NCI-H2196 treated with DMSO at 0.1 percent for 48 hours (cell line): ENCODE data around the gene CXorf49.
"Not testable (repeated sequence)": the region's sequence is repeated elsewhere in the genome, so short reads cannot be mapped to it uniquely, and the experiment has no call there.

Experiments
- DNase-seq: peaks from one replicate; lab custom pipeline; 2025; ENCODE audit not compliant: unreplicated experiment; lab: John Stamatoyannopoulos, UW

CXorf49 gene

GRCh38 chrX:71718185-71718584 is at the start of gene CXorf49:
CXorf49 (minus strand) TSS chrX:71718285; CDS start chrX:71718151, 134 bp downstream.
- not testable (repeated sequence) for DNase-seq

GRCh38 chrX:71767134-71767533 is 49.0 kb upstream of the CXorf49 start:
- DNase-seq: not testable (repeated sequence)

- not testable (repeated sequence) for DNase-seq
Measured at GRCh38 chrX:71765613-71766012, 47.5 kb upstream of the CXorf49 start.

GRCh38 chrX:71764832-71765231 is 46.7 kb upstream of the CXorf49 start:
- DNase-seq: not testable (repeated sequence)

- DNase-seq: not testable (repeated sequence)
Measured at GRCh38 chrX:71763049-71763448, 45.0 kb upstream of the CXorf49 start, which contains the start of gene CXorf49B. CXorf49B (plus strand) TSS chrX:71763349; CDS start chrX:71763424, 75 bp downstream.

DNA sequence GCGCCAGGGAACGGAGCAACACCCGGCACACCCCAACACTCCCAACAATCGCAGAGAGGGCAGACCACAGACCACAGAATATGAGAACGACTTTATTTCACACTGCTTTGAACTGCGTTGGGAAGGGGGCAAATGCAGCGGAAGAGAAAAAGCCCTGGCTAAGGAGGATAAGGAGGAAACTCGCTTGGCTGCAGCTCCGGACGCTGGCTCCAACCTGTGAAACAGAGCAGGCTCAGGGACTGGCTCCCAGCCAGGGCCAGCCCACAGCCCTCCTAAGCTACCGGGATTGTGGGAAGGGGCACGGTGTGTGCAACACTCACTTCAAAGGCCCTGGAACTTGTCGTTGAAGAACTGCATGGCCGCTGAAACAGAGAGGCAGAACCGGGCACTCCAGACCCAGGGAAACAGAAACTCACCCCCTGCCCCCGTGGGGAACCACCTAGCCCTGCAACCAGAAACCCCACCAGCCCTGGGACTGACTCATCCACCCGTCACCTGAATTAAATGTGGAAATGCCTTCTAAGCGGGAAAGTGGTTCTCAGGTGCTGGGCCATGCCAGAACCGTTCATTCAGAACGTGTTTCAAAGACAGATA is 42.7 kb upstream of the CXorf49 start:
- not testable (repeated sequence) for DNase-seq

GRCh38 chrX:71720289-71720886 is 2.3 kb upstream of the CXorf49 start:
- not testable (repeated sequence) for DNase-seq

GRCh38 chrX:71719195-71719594 is 1.1 kb upstream of the CXorf49 start:
- not testable (repeated sequence) for DNase-seq

GRCh38 chrX:71716323-71716722 is 1.8 kb downstream of the CXorf49 start:
- DNase-seq: not testable (repeated sequence)

DNA sequence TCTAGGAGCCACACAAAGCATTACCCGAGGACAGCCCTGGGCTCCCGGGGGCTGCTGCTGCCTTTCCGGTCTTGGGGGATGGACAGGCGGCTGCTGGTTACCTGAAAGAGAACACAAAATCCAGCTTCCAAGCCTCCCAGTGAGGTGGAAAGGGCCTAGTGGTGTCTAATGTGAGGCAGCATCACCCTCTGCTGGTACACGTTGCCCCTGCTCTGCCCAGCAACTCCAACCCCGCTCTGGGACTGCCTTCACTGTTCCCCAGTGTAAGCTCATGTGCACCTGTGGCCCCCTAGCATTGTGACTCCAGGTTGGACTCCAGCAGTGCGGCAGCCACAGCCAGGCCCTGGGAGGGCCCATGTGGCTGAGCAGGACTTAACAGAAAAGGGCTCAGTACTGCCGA is 2.5 kb downstream of the CXorf49 start:
- DNase-seq: not testable (repeated sequence)

DNA sequence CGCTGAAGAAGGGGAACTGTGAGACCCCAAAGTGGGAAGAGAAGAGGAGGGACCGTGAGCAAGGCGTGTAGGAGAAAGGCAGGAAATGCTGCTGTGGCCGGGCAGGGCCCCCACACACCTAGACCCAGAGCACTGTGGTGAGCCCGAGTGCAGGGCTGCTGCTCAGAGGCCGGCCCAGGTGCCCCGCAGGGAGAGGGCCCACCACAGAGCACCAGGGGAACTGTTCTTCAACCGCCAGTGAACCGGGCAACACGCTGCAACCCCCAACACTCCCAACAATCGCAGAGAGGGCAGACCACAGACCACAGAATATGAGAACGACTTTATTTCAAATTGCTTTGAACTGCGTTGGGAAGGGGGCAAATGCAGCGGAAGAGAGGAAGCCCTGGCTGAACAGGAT is 4.0 kb downstream of the CXorf49 start:
- DNase-seq: not testable (repeated sequence)

DNA sequence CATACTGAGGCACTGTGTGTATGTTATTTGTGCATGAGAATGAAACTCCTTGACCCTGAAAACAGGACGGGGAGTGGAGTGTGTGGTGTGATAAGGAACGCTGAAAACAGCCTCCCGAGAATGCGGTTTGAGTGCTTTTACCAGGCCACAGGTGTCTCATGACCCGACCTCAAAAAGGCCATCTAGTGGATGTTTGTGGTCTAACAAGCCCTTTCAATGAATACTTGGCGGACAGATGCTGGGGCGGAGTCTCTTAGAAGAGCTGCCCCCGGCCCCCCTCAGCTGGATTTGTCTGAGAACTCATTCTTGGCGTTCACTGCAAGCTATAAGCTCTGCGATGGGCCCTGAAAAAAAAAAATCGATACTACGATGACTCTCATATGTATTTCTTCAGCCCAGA is 15.2 kb downstream of the CXorf49 start:
- not testable (repeated sequence) for DNase-seq

GRCh38 chrX:71699023-71699344 is 19.1 kb downstream of the CXorf49 start:
- DNase-seq: not testable (repeated sequence)

DNA sequence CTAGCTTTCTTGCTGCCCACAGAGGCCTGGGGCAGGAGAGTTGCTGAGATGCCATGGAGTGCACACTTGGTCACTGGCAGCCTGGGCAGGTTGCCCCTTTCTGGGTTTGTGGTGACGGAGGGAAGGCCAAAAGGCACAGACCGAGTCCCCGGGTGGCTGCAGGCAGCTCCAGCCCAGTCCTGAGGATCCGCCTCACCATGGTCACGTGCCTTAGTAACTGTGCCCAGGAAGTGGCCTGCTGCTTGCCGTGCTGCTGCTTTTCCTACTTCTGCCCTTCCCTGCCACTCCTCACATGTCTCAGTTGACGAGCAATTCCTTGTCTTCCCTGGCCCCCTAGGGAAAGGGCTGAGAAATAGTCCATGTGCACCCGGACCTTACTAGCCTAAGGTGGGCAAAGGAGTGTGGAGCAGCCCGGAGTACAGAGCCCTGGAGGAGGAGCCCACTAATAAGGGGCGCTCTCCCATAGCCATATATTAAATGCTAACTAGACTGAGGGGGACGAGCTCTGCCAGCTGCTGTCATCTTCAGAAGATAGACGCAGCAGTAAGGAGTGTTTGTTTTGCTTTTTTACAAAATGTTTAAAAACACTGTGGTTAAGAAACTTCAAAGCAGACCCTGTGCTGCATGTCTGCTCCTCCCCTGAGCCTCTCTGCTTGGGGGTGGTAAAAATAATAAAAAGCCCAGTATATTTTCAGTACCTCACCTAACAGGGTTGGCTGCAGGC is 19.6 kb downstream of the CXorf49 start:
- DNase-seq: not testable (repeated sequence)

GRCh38 chrX:71697466-71698298 is 20.4 kb downstream of the CXorf49 start:
- DNase-seq: not testable (repeated sequence)

DNA sequence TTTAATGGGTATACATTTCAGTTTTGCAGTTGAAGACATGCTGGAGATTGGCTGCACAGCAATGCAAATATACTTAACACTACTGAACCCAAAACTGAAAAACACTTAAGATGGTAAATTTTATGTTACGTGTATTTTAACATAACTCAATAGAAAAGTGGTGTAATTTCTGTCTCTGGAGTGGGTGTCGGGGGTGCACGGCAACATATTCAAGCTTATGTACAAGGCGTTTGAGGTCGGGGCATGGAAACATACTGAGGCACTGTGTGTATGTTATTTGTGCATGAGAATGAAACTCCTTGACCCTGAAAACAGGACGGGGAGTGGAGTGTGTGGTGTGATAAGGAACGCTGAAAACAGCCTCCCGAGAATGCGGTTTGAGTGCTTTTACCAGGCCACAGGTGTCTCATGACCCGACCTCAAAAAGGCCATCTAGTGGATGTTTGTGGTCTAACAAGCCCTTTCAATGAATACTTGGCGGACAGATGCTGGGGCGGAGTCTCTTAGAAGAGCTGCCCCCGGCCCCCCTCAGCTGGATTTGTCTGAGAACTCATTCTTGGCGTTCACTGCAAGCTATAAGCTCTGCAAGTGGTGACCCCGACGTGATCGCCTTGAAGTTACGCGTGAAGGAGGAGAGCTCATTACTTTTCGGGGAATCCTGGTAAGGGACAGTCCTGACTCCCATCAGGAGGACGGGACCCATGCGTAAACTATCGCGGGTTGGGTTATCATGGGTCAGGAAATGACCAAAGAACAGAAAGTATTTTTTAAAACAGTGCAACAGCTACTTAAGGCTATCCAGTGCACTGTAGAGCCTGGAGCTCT is 21.2 kb downstream of the CXorf49 start:
- DNase-seq: not testable (repeated sequence)

DNA sequence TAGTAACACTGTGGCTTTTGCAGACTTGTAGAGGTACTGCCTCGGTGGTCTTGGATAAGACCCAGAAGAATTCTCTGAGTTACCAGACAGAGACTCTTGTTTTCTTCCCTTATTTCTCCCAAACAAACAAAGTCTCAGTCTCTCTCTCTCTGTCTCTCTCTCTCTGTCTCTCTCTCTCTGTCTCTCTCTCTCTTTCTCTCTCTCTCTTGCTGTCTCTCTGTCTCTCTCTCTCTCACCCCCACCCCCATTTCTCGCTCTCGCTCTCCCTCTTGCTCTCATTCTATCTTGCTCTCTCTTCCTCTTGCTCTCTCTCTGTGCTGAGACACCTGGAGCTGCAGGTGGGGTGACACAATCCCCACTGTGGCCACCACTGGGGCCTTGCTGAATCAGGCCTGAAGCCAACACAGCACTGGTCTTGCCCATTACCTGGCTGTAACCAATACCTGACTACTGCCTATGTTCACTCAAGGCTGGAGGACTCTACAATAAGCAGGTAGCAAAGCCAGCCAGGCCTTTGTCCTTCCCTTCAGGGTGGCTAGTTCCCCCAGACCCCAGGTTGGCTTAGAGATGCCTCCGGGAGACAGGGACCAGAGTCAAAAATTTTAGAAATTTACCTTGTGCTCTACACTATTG is 38.4 kb downstream of the CXorf49 start:
- DNase-seq: no peak

DNA sequence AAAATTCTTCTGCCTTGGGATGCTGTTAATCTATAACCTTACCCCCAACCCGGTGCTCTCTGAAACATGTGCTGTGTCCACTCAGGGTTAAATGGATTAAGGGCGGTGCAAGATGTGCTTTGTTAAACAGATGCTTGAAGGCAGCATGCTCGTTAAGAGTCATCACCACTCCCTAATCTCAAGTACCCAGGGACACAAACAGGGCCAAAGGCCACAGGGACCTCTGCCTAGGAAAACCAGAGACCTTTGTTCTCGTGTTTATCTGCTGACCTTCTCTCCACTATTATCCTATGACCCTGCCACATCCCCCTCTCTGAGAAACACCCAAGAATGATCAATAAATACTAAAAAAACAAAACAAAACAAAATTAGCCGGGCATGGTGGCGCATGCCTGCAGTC is 40.9 kb downstream of the CXorf49 start:
- DNase-seq: not testable (repeated sequence)

- not testable (repeated sequence) for DNase-seq
Measured at GRCh38 chrX:71676068-71676795, 41.9 kb downstream of the CXorf49 start.
